Tibial nerve (tissue), 3 donors: Measurements from ENCODE around the gene REPS2.

Experiments used
- CTCF ChIP-seq, 5 experiments: fragments of 200-600 bp in 3 of 5; fragments of 450-650 bp in 2 of 5; sonication (generic) in 3 of 5; IDR thresholded peaks; one replicate each; pipeline ENCODE4 v1.5.1; 2016 to 2019; ENCODE audit warnings: antibody characterized with exemption in 5 of 5, mild to moderate bottlenecking in 3 of 5, moderate library complexity in 2 of 5
- POLR2A ChIP-seq, 2 donors: fragments of 450-650 bp; IDR thresholded peaks; one replicate each; pipeline ENCODE4 v1.6.1; 2017; ENCODE audit warnings: antibody characterized with exemption in 2 of 2, mild to moderate bottlenecking in 2 of 2, moderate library complexity in 2 of 2

- no peak for TF ChIP-seq POLR2A (IDR thresholded peaks at IDR 0.05)
- no peak for TF ChIP-seq CTCF (IDR thresholded peaks at IDR 0.05)
Observed at GRCh38 chrX:16963216-16963615, 16.8 kb downstream of the REPS2 start.
